Activated T-cell treated with anti-CD3 and anti-CD28 coated beads for 48 hours (primary cell): ENCODE data around the gene GPX7.
A peak's percentile ranks its signal among the peaks of the same experiment; 100 is the strongest.

Experiments
- DNase-seq: peaks from one replicate; pipeline ENCODE4 v3.0.0-alpha.2; 2020; ENCODE audit warnings: low read depth

The GPX7 gene

DNA sequence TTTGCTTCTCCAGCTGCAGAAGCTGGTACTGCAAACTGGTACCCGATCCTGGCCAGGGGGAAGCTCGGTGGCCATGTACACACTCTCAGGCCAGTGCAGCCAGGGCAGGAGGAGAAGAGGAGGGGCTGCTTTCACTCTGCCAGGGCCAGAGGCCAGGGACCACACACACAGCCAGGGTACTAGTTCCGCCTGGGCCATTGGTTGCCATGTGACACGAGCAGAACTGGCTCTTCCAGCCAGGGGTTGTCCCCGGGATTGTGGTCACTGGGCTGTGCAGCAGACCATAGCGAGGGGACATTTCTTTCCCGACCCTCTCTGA, 27.1 kb downstream of the GPX7 start:
- DNase-seq, result no peak

DNA sequence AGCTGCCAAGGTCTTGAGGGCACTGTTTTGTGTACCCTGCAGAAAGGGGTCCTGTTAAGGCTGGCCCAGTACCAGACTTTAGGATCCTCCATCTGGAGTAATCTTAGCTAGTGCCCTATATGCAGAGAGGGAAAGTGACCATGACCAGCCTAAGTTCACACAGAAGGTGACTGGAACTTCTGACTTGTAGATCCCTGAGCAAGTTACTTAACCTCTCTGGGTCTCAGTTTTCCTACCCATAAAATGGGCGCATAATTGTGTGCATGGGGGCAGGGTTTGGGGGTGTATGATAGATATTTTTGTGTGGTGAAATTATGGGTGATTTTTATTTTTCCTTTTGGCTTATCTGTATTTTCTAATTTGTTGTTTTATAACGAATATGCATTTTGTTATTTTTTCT, 27.5 kb downstream of the GPX7 start:
- no peak for DNase-seq

DNA sequence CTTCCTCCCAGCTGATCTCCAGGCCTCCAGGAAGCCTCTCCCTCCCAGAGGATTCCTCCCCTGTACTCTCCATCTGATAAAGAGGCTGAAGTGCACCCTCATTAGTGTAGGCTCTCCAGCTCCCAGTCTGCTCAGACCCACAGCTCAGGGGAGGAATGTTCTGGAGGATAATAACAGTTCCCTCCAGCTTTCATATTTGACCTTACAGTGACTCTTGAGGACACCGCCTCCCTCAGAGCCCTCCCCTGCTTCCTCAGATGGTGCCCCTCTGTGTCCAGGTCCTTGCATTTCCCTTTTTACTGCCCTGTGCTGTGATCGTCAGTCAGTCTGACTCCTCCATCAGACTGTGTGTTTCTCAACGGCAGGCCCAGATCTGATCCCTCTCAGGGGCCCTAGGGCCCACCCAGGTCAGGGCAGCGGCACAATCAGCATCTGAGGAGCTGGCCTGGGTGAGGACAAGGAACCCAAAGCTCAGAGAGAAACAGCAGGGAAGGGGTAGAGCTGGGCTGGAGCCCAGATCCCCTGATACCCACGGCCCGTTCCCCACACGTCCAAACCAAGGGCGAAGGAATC, 29.7 kb downstream of the GPX7 start:
- DNase-seq, result no peak

DNA sequence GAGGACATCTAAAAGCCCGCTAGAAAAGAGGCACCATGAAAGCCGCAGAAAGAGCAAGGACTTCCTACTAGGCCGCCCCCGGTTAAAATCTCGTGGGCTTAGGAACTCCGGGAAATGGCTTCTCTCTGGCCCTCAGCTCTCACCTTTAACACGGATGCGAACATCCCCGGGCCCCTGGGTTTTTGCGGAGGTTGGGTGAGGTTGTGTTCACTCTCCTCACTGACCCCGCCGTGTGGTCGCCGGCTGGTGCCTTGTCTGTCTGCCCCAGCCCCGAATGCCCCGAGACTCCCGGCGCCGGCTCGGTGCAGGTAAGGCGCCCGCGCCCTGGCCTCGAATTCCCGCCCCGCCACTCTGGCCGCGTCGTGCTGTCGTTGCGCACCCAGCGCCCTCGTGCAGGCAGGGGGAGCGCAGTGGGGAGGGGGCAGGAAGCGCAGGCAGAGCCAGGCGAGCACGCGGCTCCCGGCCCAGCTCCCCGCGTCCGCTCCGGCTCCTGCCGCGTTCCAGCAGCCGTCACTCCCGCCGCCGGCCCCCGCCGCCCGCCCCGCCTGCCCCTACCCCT, 30.6 kb downstream of the GPX7 start, which contains the start of gene SHISAL2A:
Gene SHISAL2A, plus strand, starts transcription at position 437 of the 559 bp plus-strand sequence. CDS start 326 bp downstream, outside the sequence.
- peak; percentile 48 for DNase-seq

DNA sequence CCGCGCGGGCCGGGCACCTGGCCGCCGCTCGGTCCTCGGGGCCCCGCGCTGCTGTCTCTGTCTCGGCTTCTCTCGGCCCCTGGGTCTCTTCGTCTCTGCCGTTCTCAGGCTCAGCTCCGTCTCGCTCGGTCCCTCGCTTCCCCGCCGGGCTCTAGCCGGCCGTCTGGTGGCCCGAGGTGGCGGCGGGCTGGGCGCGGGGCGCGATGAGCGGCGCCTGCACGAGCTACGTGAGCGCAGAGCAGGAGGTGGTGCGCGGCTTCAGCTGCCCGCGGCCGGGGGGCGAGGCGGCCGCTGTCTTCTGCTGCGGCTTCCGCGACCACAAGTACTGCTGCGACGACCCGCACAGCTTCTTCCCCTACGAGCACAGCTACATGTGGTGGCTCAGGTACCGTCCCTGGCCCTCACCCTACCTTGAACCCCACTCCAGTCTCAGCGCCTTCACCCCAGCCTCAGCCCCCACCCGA, 31.2 kb downstream of the GPX7 start:
- peak; percentile 34 for DNase-seq

DNA sequence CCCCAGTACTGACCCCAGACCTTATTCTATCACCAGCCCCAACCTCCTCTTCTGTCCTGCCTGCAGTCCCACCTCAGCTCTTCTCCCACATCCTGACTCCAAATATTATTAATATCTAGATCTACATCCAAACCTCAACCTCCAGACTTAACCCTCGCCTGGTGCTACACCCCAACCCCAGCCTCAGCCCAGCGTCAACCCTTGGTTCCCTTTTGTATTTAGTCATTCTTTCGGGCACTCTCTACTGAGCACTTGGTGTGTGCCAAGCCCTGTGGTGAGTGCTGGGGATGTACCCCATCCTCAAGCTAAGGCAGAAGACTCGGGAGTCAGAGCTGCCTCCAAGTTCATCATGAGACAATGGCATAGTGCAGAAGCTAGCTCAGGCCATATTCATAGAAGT, 31.9 kb downstream of the GPX7 start:
- no peak for DNase-seq

DNA sequence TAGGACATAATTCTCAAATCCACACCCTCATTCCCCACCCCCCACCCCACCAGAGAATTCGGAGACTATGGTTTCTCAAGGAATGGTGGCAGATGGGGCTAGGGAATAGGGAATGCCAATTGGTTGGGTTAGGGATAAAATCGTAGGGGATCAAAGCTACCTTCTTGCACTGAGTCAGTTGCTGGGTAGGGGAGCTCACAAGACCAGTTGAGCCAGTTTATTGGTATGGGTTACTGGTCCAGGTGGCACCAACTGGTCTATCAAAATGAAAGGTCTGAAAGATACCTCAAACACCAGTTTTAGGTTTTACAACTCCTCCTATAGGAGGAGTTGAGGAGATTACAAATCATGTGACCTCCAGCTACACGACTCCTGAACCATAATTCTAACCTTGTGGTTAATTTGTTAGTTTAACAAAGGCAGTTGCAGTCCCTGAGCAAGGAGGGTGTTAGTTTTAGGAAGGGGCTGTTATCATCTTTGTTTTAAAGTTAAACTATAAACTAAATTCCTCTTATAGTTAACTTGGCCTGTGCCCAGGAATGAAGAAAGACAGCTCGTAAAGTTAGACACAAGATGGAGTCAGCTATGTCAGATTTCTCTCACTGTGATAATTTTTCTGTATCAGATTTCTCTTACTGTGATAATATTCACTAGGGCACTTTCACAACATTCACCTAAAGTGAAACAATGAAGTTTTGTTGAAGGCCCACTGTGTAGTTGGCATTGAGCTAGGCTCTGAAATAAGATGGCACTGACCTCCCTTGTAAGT, 33.3 kb downstream of the GPX7 start:
- DNase-seq, result no peak

DNA sequence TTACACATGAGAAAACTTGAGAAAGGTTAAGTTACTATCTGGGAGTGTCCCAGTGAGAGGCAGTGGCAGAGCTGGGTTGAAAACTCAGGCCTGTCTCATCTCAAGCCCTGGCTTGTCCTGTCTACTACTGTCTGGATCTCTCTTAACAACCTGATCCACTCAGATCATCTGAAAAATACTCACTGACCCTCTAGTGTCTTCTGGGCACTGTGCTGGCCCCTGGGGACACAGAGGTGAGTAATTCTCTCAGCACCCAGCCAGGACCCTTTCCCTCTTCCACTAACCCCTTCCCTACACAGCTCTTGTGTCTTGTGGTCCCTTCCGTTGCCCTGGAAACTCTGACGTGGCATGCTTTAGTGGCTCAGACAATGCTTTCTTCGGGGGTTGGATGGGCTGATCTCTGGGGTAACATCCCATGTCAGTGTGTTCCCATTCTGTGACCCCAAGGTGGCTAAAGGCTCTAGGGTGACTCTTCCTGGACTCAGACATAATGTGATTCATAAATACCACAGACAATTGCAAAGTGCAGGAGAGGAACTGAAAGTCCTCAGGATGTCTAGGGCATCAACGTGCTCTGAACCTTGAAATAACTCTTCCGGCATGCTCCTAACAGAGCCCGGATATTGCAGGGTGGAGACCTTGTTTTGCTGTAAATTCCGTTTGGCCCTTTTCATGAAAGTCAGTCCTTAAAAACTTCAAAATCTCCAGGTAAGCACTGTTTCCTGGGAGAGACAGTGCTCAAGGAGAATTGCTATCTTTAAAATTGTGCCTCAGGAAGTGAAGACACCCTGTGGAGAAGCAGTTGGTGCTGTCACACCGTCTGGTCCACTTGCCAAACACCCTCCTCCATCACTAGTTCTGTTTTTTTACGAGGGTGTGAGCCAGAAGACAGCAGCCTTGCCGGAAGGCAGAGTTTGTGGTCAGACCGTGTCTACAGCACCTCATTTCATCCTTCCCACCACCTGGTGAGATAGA, 34.8 kb downstream of the GPX7 start:
- peak; percentile 54 for DNase-seq

DNA sequence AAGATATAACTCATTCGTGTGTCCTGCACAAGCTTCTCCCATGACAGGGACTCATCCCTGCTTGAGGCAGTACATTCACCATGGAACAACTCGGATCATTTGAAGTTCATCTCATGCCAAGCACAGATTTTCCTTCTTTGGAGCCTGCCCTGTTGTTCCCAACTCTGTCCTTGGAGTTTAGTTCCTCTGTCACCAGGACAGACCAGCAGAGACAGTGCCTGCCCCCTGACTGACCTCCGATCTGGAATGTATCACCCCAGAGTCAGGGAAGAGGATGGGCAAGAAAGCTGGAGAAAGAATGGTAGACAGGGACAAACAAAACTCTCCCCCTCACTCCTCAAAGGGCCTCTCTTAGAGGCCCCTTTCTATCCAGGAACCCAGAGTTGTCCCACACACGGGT, 35.8 kb downstream of the GPX7 start:
- no peak for DNase-seq

DNA sequence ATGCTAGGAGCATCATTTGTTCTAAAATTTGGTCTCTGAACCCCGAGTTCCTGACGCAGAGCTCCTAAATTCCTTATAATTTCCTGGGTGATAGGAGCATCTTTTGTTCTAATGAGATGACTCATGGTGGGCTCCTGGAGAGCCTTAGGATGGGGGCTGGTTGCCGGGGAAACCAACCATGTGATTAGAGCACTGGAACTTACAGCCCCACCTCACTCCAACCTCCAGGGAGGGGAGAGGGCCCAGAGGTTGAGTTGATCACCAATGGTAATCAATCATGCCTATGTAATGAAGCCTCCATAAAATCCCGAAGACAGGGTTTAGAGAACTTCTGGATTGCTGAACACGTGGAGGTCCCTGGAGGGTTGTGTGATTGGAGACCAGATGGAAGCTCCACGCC, 38.5 kb downstream of the GPX7 start:
- DNase-seq, result no peak

DNA sequence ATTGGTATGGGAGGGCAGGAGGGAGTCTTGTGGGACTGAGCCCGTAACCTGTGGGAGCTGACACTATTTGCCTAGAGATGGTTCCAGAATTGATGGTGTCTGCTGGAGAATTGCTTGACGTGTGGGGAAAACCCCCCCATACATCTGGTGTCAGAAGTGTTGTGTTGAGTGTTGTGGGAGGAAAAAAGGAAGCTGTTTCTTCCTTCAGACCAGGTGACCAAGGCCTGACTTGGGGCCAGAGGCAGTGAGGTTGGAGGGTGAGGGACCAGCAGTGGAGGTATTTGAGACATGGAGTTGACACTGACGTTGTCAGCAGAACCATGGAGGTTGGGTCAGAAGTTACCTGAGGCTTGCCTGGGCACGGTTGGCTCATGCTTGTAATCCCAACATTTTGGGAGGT, 39.1 kb downstream of the GPX7 start:
- DNase-seq, result no peak

DNA sequence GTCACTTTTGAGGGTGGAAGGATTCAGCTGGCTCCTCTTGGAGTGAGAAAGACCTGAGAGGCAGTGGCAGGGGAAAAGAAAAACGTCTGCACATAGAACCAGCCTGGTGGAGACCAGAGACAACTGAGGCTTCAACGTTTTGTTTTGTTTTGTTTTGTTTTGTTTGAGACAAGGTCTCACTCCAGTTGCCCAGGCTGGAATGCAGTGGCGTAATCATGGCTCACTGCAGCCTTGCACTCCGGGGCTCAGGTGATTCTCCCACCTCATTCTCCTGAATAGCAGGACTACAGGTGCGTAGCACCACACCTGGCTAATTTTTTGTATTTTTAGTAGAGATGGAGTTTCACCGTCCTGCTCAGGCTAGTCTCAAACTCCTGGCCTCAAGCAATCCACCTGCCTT, 43.1 kb downstream of the GPX7 start:
- DNase-seq, result no peak

DNA sequence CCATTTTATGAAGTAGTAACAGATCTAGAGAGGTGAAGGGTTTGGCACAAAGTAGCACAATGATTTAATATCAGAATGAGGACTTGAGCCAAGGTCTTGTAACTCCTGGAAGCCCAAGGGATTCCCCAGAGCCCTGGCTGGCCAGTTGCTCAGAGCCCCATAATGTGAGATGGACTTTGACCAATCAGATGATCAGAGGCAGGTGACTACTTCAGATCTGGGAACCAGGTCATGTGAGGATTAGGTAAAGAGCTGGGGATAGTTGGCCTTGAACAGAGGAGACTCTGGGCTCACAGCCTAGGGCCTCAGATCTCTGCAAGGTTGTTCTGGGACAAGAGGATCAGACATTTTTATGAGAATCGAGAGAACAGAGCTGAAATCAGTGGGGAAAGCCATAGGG, 49.7 kb downstream of the GPX7 start:
- DNase-seq, result no peak

DNA sequence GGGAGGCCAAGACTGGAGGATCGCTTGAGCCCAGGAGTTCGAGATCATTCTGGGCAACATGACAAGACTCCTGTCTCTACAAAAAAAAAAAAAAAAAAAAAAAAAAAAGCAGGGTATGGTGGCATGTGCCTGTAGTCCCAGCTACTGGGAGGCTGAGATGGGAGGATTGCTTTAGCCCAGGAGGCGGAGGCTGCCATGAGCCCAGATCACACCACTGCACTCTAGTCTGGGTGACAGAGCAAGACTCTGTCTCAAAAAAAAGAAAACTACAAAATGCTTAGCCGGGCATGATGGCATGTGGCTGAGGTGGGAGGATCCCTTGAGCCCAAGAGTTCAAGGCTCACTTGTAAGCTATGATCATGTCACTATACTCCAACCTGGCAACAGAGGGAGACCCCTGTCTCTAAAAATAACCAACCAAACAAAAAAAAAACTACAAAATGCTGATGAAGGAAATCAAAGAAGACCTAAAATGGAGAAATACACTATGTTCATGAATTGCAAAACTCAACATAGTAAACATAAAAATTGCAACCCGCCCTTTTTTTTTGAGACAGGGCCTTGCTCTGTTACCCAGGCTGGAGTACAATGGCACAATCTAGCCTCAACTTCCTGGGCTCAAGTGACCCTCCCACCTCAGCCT, 51.2 kb downstream of the GPX7 start:
- DNase-seq, result no peak

DNA sequence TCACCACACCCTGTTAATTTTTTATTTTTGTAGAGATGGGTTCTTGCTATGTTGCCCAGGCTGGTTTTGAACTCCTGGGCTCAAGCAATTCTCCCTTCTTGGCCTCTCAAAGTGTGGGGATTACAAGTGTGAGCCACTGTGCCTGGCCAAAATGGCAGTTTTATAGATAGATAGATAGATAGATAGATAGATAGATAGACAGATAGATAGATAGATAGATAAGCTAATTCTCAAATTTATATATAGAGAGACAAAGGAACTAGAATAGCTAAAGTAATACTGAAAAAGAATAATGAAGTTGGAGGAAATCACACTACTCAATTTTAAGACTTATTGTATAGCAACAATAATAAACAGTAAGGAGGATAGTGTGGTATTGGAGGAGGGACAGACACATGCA, 51.9 kb downstream of the GPX7 start:
- no peak for DNase-seq

DNA sequence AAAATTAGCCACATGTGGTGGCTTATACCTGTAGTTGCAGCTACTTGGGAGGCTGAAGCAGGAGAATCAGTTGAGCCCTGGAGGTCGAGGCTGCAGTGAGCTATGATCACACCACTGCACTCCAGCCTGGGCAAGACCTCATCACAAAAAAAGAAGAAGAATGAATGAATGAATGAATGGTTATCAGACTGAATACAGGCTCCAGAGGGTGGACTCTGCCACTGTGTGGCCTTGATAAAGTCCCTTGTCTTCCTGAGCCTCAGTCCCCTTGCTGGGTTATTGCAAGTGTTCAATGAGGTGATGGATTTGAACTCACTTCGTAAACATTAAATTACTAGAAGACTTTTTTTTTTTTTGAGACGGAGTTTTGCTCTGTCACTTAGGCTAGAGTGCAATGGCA, 55.5 kb downstream of the GPX7 start:
- DNase-seq, result no peak
